ENCODE data around the gene SERPINB2. TPM values are rescaled to one million over a fixed set of nuclear protein-coding genes. Genes with fewer than 3 reads are reported as not detected.

SERPINB2 gene
- total and polyA plus RNA-seq, 2 of the 13 experiments (the other 11 are each of a cell fraction or from before 2014, with no cell fraction given) = 0.07 to 0.11 TPM

GRCh38 chr18:63859781-63860475 lies 27.6 kb upstream of the SERPINB2 start (continued):
- no peak for TF ChIP-seq TFE3 (CRISPR knock-in tag; IDR thresholded peaks at IDR 0.05)
- TF ChIP-seq ZNF549 (CRISPR knock-in tag; IDR thresholded peaks at IDR 0.05) = no peak
- TF ChIP-seq HINFP (CRISPR knock-in tag; IDR thresholded peaks at IDR 0.05; ENCODE audit: low read depth) = no peak
- no peak for TF ChIP-seq ZNF574 (CRISPR knock-in tag; IDR thresholded peaks at IDR 0.05)
- no peak for TF ChIP-seq MBD4 (IDR thresholded peaks at IDR 0.05; ENCODE audit: borderline replicate concordance, low read length)

- POLR2A ChIA-PET = no interaction called here
- CTCF ChIA-PET (ENCODE audit: low intra/inter-chr PET ratio, low total read pairs) = no interaction called here
- no peak overlapping the region for H3K9ac ChIP-seq (ENCODE audit: insufficient read depth, low read depth, low read length)
- no peaks in the 10 kb centered on the region for H3K36me3 ChIP-seq (replicated peaks in 1 of 2; ENCODE audit: control insufficient read depth in 1 of 2, insufficient read depth in 2 of 2, low read length in 2 of 2)
- FAIRE-seq (no peak), ATAC-seq (no peak), DNase-seq (ENCODE audit: low spot score) (no peak)
- no TSS peak for BruUV-seq (replicated peaks)
- no peaks in the 10 kb centered on the region for H4K20me1 ChIP-seq (ENCODE audit: insufficient read depth, low read length)
- WGBS (ENCODE audit: low lambda C conversion rate) = no CpG with 5 or more reads among the region's 2 CpGs
- H3K79me2 ChIP-seq (ENCODE audit: insufficient read depth, low read length) = no peaks in the 10 kb centered on the region
- H3K9me3 ChIP-seq (ENCODE audit: low read length) = no peaks in the 10 kb centered on the region
- no peak overlapping the region for H3K4me3 ChIP-seq (replicated peaks in 1 of 3; ENCODE audit: insufficient read depth in 1 of 3, low read depth in 2 of 3, low read length in 3 of 3)
- H3K27ac ChIP-seq (ENCODE audit: extremely low read length, insufficient read depth, low read length) = no peak overlapping the region
- no peaks in the 10 kb centered on the region for H3K4me1 ChIP-seq (ENCODE audit: insufficient read depth, low read length)
- intact Hi-C loops (cut with micrococcal nuclease; ENCODE audit: unreplicated experiment) = no loop called here
- in situ Hi-C loops (cut with HindIII; ENCODE audit: extremely low pct_ligation_motif_present, low pct_unique_long_range_greater_than_20kb) = no loop called here
- H2AFZ ChIP-seq (ENCODE audit: low read length) = no peak overlapping the region
- H3K27me3 ChIP-seq (ENCODE audit: control insufficient read depth in 1 of 2, insufficient read depth in 2 of 2, low read length in 2 of 2) = no peaks in the 10 kb centered on the region
- no peak overlapping the region for H3K4me2 ChIP-seq (ENCODE audit: low read depth, low read length)
- TF ChIP-seq PAX8 (CRISPR knock-in tag; IDR thresholded peaks at IDR 0.05; ENCODE audit: borderline replicate concordance) = no peak
- TF ChIP-seq MEIS1 (CRISPR knock-in tag; IDR thresholded peaks at IDR 0.05; ENCODE audit: borderline replicate concordance) = no peak
- TF ChIP-seq ZNF280B (CRISPR knock-in tag; IDR thresholded peaks at IDR 0.05; ENCODE audit: borderline replicate concordance) = no peak
- no peak for TF ChIP-seq ZKSCAN1 (IDR thresholded peaks at IDR 0.05; ENCODE audit: low read length)
- no peak for TF ChIP-seq THAP7 (CRISPR knock-in tag; IDR thresholded peaks at IDR 0.05)
- TF ChIP-seq MIXL1 (CRISPR knock-in tag; IDR thresholded peaks at IDR 0.05) = no peak
These were observed 27.0 kb upstream of the SERPINB2 start for GRCh38 chr18:63860531-63860930.
